Neutrophil (primary cell): ENCODE results near the gene STK11.

ENCODE experiments used
- H3K27ac ChIP-seq: fragments of 200-600 bp; sonication (generic); 2 replicates; pipeline ENCODE4 v1.5.1; 2016; ENCODE audit warnings: mild to moderate bottlenecking, moderate library complexity
- H3K27me3 ChIP-seq: fragments of 200-600 bp; sonication (generic); 2 replicates; pipeline ENCODE4 v1.6.0; 2016; ENCODE audit warnings: mild to moderate bottlenecking
- H3K36me3 ChIP-seq: fragments of 200-600 bp; sonication (generic); 2 replicates; pipeline ENCODE4 v1.5.1; 2017
- H3K4me1 ChIP-seq, 2 experiments: fragments of 200-600 bp in 1 of 2; sonication (generic) in 1 of 2; 1 replicate in 1 of 2; 2 replicates in 1 of 2; pipeline versions ENCODE4 v1.5.1 to v1.6.1; 2013 to 2016; ENCODE audit warnings: low read depth in 1 of 2, low read length in 1 of 2, mild to moderate bottlenecking in 1 of 2, moderate library complexity in 1 of 2; ENCODE audit not compliant: control insufficient read depth in 1 of 2, insufficient read depth in 1 of 2
- H3K4me3 ChIP-seq, 2 experiments: fragments of 200-600 bp in 1 of 2; sonication (generic) in 1 of 2; 1 replicate in 1 of 2; 2 replicates in 1 of 2; pipeline ENCODE4 v1.5.1; 2013 to 2016; ENCODE audit warnings: low read depth in 1 of 2, low read length in 1 of 2, mild to moderate bottlenecking in 1 of 2, moderate library complexity in 1 of 2
- H3K9me3 ChIP-seq: fragments of 200-600 bp; sonication (generic); 2 replicates; pipeline ENCODE4 v1.5.1; 2016
- CTCF ChIP-seq: fragments of 200-600 bp; sonication (generic); IDR thresholded peaks from 2 replicates; pipeline ENCODE4 v1.5.1; 2016; ENCODE audit warnings: antibody characterized with exemption

STK11 gene

DNA sequence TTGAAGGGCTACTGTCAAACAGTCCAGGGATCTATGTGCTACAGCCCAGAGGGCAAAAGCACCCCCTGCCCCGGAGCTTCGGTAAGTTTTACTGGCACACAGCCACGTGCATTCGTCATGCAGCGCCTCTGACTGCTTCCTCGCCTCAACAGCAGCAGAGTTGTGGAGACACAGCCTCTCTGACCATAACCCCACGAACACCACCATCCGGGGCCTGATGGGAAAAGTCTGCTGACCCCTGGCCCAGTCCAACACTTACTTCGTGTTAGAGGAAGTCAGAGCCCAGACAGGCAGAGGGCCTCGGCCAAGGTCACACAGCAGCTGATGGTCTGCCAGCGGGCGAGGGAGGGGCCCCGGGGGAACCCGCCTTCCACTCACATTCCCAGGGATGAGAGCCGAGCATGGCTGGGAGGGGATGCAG, 27.1 kb downstream of the STK11 start:
- no peaks in the 10 kb centered on the region for H3K9me3 ChIP-seq
- peaks cover 7% of the 10 kb centered on the region for H3K36me3 ChIP-seq
- peaks cover 6 to 9% of the 10 kb centered on the region in 2 experiments for H3K4me1 ChIP-seq
- H3K27ac ChIP-seq, result no peak overlapping the region
- H3K4me3 ChIP-seq, result no peak overlapping the region
- H3K27me3 ChIP-seq, result peaks cover 53% of the 10 kb centered on the region
- no peak for TF ChIP-seq CTCF

- no peak overlapping the region for H3K4me3 ChIP-seq
- H3K4me1 ChIP-seq, result peaks cover 6 to 9% of the 10 kb centered on the region in 2 experiments
- H3K9me3 ChIP-seq, result no peaks in the 10 kb centered on the region
- no peak overlapping the region for H3K27ac ChIP-seq
- H3K36me3 ChIP-seq, result peaks cover 2% of the 10 kb centered on the region
- peaks cover 57% of the 10 kb centered on the region for H3K27me3 ChIP-seq
- TF ChIP-seq CTCF, result no peak
These were observed 27.6 kb downstream of the STK11 start for GRCh38 chr19:1233115-1233667.

GRCh38 chr19:1234051-1234954, 28.7 kb downstream of the STK11 start:
- H3K36me3 ChIP-seq, result no peaks in the 10 kb centered on the region

DNA sequence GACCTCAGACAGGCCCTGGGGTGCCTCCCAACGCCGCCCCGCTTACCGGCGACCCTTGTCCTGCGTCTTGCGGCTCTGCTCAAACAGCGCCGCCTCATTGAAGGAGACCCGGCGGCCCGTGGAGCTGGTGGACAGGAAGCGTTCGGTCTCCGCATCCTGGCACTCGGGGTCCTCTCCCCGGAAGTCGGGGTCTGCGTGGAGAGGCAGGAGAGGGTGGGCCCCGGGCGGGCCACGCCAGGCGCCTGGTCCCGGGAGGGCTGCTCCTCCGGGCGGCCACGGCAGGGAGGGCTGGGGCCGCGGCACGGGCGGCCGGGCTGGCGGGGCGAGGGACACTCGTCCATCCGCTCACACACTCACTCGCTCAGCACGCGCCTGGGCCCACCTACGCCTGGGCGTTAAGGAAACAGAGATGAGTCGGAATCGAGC, 29.4 kb downstream of the STK11 start:
- Histone ChIP-seq H3K27me3 (peaks cover 75% of the 10 kb centered on the region), H3K9me3 (no peaks in the 10 kb centered on the region), H3K36me3 (no peaks in the 10 kb centered on the region), H3K4me1 (peaks cover 6 to 11% of the 10 kb centered on the region in 2 experiments), H3K4me3 (no peak overlapping the region), H3K27ac (no peak overlapping the region)
- no peak for TF ChIP-seq CTCF

More at GRCh38 chr19:1234051-1234954, 28.7 kb downstream of the STK11 start:
- no peak for TF ChIP-seq CTCF
- H3K27ac ChIP-seq, result no peak overlapping the region
- H3K9me3 ChIP-seq, result no peaks in the 10 kb centered on the region
- no peak overlapping the region for H3K4me3 ChIP-seq
- peaks cover 6 to 9% of the 10 kb centered on the region in 2 experiments for H3K4me1 ChIP-seq
- H3K27me3 ChIP-seq, result peaks cover 68% of the 10 kb centered on the region

- H3K4me1 ChIP-seq, result peaks cover 13 to 20% of the 10 kb centered on the region in 2 experiments
- H3K27me3 ChIP-seq, result peaks cover 84% of the 10 kb centered on the region
- no peak for TF ChIP-seq CTCF
- H3K9me3 ChIP-seq, result no peaks in the 10 kb centered on the region
- H3K36me3 ChIP-seq, result no peaks in the 10 kb centered on the region
- H3K27ac ChIP-seq, result no peak overlapping the region
- no peak overlapping the region for H3K4me3 ChIP-seq
These were observed 30.3 kb downstream of the STK11 start for GRCh38 chr19:1235625-1236538.
